KMS-11 (cell line): ENCODE measurements around the gene ZNF439.
"Not testable (repeated sequence)": the region's sequence is repeated elsewhere in the genome, so short reads cannot be mapped to it uniquely, and the experiment has no call there.

Source experiments
- H2AFZ ChIP-seq: fragments of 200-600 bp; sonication (generic); 2 replicates; pipeline ENCODE4 v1.6.1; 2016; ENCODE audit warnings: antibody characterized with exemption, mixed run types, low read depth
- H3K27ac ChIP-seq: fragments of 200-600 bp; sonication (generic); 2 replicates; pipeline ENCODE4 v1.6.1; 2016; ENCODE audit warnings: mild to moderate bottlenecking, mixed run types
- H3K27me3 ChIP-seq: fragments of 200-600 bp; sonication (generic); 2 replicates; pipeline ENCODE4 v1.6.1; 2017; ENCODE audit warnings: mild to moderate bottlenecking, low read depth, mixed run types, moderate library complexity; ENCODE audit not compliant: insufficient read depth
- H3K36me3 ChIP-seq: fragments of 200-600 bp; sonication (generic); 2 replicates; pipeline ENCODE4 v1.6.1; 2017; ENCODE audit warnings: mild to moderate bottlenecking, mixed run types; ENCODE audit not compliant: insufficient read depth
- H3K4me1 ChIP-seq: fragments of 200-600 bp; sonication (generic); 2 replicates; pipeline ENCODE4 v1.6.1; 2016; ENCODE audit warnings: mild to moderate bottlenecking, low read depth, mixed run types; ENCODE audit not compliant: poor library complexity, severe bottlenecking
- H3K4me2 ChIP-seq: fragments of 200-600 bp; sonication (generic); 2 replicates; pipeline ENCODE4 v1.7.0; 2016; ENCODE audit warnings: mild to moderate bottlenecking, mixed run types
- H3K4me3 ChIP-seq: fragments of 200-600 bp; sonication (generic); IDR thresholded peaks from 2 replicates; pipeline ENCODE4 v1.6.1; 2017; ENCODE audit warnings: low read depth, low read length, mixed read lengths; ENCODE audit not compliant: insufficient read depth
- H3K79me2 ChIP-seq: fragments of 200-600 bp; sonication (generic); 2 replicates; pipeline ENCODE4 v1.6.1; 2016; ENCODE audit warnings: low read depth, mixed run types; ENCODE audit not compliant: insufficient read depth
- H3K9ac ChIP-seq: fragments of 200-600 bp; sonication (generic); 2 replicates; pipeline ENCODE4 v1.6.1; 2016; ENCODE audit warnings: mild to moderate bottlenecking, mixed run types
- H4K20me1 ChIP-seq: fragments of 200-600 bp; sonication (generic); 2 replicates; pipeline ENCODE4 v1.6.1; 2016; ENCODE audit warnings: mild to moderate bottlenecking, mixed run types; ENCODE audit not compliant: insufficient read depth
- CTCF ChIP-seq: fragments of 200-600 bp; sonication (generic); conservative IDR thresholded peaks from 2 replicates; pipeline ENCODE4 v1.6.1; 2017; ENCODE audit warnings: low read depth, mild to moderate bottlenecking, antibody characterized with exemption, low read length, moderate library complexity, mixed read lengths

The ZNF439 gene

GRCh38 chr19:11902228-11902627, 53.7 kb downstream of the ZNF439 start:
- Histone ChIP-seq H3K4me1 (no peaks in the 10 kb centered on the region), H3K9ac (no peak overlapping the region), H3K36me3 (no peaks in the 10 kb centered on the region), H3K27me3 (no peaks in the 10 kb centered on the region), H3K4me2 (no peak overlapping the region), H3K79me2 (no peaks in the 10 kb centered on the region), H3K4me3 (no peak overlapping the region), H4K20me1 (no peaks in the 10 kb centered on the region), H3K27ac (no peak overlapping the region), H2AFZ (no peak overlapping the region)
- TF ChIP-seq CTCF: no peak

- Histone ChIP-seq H3K4me3 (no peak overlapping the region), H3K27me3 (no peaks in the 10 kb centered on the region), H3K36me3 (no peaks in the 10 kb centered on the region), H3K4me2 (no peak overlapping the region), H4K20me1 (no peaks in the 10 kb centered on the region), H3K4me1 (no peaks in the 10 kb centered on the region), H3K9ac (no peak overlapping the region), H3K27ac (no peak overlapping the region), H3K79me2 (no peaks in the 10 kb centered on the region), H2AFZ (no peak overlapping the region)
- no peak for TF ChIP-seq CTCF
These were observed 57.4 kb downstream of the ZNF439 start for GRCh38 chr19:11905928-11906327.

GRCh38 chr19:11911937-11912336, 63.4 kb downstream of the ZNF439 start:
- not testable (repeated sequence) for H3K4me2 ChIP-seq, H3K27me3 ChIP-seq, H3K9ac ChIP-seq, H3K27ac ChIP-seq, H3K4me1 ChIP-seq, H2AFZ ChIP-seq, H3K4me3 ChIP-seq, H3K36me3 ChIP-seq, H3K79me2 ChIP-seq, H4K20me1 ChIP-seq

DNA sequence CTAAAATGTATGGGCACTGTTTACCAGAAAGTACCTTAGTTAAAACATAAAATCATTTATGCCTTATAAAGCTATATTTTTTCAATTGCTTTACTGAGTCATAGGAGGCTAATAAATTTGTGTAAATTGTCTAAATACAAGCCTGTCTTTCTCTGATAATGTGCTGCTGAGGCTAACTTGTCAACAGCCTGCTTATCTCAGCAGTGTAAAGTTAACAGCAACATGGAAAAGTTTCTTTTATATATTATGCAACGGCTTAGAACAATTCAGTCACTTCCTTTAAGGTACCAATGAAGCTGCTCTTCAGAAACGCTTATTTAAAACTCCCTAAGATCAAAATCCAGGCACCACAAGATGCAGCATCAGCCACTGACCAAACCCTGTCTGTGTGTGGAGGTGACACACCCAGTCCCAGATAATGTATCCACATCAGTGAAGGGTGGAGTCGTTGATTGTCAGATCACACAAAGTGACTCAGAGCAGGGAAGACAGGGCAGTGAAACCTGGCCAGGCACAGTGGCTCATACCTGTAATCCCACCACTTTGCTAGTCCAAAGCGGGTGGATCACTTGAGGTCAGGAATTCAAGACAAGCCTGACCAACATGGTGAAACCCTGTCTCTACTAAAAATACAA, 66.0 kb downstream of the ZNF439 start:
- H3K4me2 ChIP-seq, H3K36me3 ChIP-seq, H2AFZ ChIP-seq, H3K9ac ChIP-seq, H3K79me2 ChIP-seq, H3K4me1 ChIP-seq, H3K4me3 ChIP-seq, H3K27me3 ChIP-seq, H4K20me1 ChIP-seq, H3K27ac ChIP-seq: not testable (repeated sequence)
